ENCODE results near the gene HCN3. TPM values are rescaled to one million over a fixed set of nuclear protein-coding genes. Genes with fewer than 3 reads are reported as not detected.

The HCN3 gene
- total and polyA plus RNA-seq, 2 of the 13 experiments (the other 11 are each of a cell fraction or from before 2014, with no cell fraction given): 2.4 to 10.2 TPM

DNA sequence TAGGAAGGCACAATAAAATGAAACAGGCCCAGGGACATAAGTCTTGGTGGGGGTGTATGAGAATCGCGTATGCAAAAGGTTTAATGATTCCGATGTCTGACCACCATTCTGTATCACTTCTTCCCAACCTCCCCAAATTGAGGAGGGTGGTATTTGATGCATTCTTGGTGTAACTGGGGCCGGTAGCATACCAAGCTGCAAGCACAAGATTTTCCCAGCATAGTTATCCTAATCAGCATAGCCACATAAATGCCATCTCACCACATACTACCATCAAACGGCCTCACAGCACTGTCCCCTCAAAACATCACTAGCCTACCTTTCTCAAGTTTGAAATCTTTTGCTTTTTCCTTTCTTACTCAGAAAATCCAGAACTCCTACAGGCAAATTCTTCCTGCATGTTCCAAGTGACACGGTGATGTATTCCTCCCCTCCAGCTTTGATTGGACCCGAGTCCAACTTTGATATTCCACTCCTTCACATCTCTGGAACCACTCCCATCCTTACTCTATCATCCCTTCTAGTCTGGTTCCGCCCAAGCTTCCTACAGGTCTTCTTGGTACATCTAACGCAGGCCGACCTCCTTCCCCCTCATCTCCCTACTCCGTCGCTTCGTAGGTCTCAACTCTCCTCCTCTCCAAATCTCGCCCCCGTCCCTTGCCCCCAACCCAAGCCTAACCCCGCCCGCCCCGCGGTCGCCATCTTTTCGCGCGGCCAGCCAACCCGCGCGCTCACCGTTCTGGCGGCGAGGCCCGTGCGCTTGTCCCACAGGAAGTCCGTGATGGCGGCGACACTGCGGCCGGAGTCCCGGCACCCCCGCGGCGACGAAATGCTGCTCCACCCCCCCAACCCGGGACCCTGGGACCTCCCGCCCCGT lies 4.6 kb upstream of the HCN3 start (continued):
- TF ChIP-seq, protein P1, sequence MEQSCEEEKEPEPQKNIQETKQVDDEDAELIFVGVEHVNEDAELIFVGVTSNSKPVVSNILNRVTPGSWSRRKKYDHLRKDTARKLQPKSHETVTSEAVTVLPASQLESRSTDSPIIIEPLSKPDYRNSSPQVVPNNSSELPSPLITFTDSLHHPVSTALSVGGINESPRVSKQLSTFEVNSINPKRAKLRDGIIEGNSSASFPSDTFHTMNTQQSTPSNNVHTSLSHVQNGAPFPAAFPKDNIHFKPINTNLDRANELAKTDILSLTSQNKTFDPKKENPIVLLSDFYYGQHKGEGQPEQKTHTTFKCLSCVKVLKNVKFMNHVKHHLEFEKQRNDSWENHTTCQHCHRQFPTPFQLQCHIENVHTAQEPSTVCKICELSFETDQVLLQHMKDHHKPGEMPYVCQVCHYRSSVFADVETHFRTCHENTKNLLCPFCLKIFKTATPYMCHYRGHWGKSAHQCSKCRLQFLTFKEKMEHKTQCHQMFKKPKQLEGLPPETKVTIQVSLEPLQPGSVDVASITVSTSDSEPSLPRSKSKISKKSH (CRISPR knock-in tag; IDR thresholded peaks at IDR 0.05; ENCODE audit: borderline replicate concordance): no peak
- TF ChIP-seq KDM3A (CRISPR knock-in tag; IDR thresholded peaks at IDR 0.05; ENCODE audit: low read depth) (0 out of 2 replicates have a peak, but pooled peaks have one; percentile 32), ZNF644 (CRISPR knock-in tag; IDR thresholded peaks at IDR 0.05; ENCODE audit: low read depth) (no peak), TCF7L2 (IDR thresholded peaks at IDR 0.05; ENCODE audit: low read depth, low read length) (no peak), SAFB2 (CRISPR knock-in tag; IDR thresholded peaks at IDR 0.05; ENCODE audit: borderline replicate concordance, low read depth) (no peak), ZNF343 (CRISPR knock-in tag; IDR thresholded peaks at IDR 0.05) (no peak), SSRP1 (CRISPR knock-in tag; IDR thresholded peaks at IDR 0.05) (no peak), ZNF570 (CRISPR knock-in tag; IDR thresholded peaks at IDR 0.05; ENCODE audit: borderline replicate concordance) (no peak), ETV5 (CRISPR knock-in tag; IDR thresholded peaks at IDR 0.05; ENCODE audit: borderline replicate concordance) (no peak), ZNF672 (CRISPR knock-in tag; IDR thresholded peaks at IDR 0.05) (no peak), TBX3 (IDR thresholded peaks at IDR 0.05; ENCODE audit: borderline replicate concordance) (no peak), ZNF563 (CRISPR knock-in tag; IDR thresholded peaks at IDR 0.05) (no peak), MED13 (CRISPR knock-in tag; IDR thresholded peaks at IDR 0.05) (0 out of 2 replicates have a peak, but pooled peaks have one; percentile 27), ZNF546 (CRISPR knock-in tag; conservative IDR thresholded peaks at IDR 0.05) (no peak)
- TF ChIP-seq, protein P2, sequence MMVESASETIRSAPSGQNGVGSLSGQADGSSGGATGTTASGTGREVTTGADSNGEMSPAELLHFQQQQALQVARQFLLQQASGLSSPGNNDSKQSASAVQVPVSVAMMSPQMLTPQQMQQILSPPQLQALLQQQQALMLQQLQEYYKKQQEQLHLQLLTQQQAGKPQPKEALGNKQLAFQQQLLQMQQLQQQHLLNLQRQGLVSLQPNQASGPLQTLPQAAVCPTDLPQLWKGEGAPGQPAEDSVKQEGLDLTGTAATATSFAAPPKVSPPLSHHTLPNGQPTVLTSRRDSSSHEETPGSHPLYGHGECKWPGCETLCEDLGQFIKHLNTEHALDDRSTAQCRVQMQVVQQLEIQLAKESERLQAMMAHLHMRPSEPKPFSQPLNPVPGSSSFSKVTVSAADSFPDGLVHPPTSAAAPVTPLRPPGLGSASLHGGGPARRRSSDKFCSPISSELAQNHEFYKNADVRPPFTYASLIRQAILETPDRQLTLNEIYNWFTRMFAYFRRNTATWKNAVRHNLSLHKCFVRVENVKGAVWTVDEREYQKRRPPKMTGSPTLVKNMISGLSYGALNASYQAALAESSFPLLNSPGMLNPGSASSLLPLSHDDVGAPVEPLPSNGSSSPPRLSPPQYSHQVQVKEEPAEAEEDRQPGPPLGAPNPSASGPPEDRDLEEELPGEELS (CRISPR knock-in tag; IDR thresholded peaks at IDR 0.05): no peak
- TF ChIP-seq, protein P3, sequence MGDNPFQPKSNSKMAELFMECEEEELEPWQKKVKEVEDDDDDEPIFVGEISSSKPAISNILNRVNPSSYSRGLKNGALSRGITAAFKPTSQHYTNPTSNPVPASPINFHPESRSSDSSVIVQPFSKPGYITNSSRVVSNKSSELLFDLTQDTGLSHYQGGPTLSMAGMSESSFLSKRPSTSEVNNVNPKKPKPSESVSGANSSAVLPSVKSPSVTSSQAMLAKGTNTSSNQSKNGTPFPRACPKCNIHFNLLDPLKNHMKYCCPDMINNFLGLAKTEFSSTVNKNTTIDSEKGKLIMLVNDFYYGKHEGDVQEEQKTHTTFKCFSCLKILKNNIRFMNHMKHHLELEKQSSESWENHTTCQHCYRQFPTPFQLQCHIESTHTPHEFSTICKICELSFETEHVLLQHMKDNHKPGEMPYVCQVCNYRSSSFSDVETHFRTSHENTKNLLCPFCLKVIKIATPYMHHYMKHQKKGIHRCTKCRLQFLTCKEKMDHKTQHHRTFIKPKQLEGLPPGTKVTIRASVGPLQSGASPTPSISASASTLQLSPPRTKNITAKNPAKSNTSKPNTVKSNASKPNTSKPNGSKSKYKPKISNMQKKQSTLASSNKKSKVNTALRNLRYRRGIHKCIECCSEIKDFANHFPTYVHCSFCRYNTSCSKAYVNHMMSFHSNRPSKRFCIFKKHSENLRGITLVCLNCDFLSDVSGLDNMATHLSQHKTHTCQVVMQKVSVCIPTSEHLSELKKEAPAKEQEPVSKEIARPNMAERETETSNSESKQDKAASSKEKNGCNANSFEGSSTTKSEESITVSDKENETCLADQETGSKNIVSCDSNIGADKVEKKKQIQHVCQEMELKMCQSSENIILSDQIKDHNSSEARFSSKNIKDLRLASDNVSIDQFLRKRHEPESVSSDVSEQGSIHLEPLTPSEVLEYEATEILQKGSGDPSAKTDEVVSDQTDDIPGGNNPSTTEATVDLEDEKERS (CRISPR knock-in tag; IDR thresholded peaks at IDR 0.05): no peak
- TF ChIP-seq, protein P4, sequence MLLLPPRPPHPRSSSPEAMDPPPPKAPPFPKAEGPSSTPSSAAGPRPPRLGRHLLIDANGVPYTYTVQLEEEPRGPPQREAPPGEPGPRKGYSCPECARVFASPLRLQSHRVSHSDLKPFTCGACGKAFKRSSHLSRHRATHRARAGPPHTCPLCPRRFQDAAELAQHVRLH (CRISPR knock-in tag; IDR thresholded peaks at IDR 0.05; ENCODE audit: borderline replicate concordance, low read depth): 0 out of 2 replicates have a peak, but pooled peaks have one; percentile 6
- TF ChIP-seq, protein P5, sequence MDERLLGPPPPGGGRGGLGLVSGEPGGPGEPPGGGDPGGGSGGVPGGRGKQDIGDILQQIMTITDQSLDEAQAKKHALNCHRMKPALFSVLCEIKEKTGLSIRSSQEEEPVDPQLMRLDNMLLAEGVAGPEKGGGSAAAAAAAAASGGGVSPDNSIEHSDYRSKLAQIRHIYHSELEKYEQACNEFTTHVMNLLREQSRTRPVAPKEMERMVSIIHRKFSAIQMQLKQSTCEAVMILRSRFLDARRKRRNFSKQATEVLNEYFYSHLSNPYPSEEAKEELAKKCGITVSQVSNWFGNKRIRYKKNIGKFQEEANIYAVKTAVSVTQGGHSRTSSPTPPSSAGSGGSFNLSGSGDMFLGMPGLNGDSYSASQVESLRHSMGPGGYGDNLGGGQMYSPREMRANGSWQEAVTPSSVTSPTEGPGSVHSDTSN (CRISPR knock-in tag; IDR thresholded peaks at IDR 0.05): no peak
- TF ChIP-seq, protein P6, sequence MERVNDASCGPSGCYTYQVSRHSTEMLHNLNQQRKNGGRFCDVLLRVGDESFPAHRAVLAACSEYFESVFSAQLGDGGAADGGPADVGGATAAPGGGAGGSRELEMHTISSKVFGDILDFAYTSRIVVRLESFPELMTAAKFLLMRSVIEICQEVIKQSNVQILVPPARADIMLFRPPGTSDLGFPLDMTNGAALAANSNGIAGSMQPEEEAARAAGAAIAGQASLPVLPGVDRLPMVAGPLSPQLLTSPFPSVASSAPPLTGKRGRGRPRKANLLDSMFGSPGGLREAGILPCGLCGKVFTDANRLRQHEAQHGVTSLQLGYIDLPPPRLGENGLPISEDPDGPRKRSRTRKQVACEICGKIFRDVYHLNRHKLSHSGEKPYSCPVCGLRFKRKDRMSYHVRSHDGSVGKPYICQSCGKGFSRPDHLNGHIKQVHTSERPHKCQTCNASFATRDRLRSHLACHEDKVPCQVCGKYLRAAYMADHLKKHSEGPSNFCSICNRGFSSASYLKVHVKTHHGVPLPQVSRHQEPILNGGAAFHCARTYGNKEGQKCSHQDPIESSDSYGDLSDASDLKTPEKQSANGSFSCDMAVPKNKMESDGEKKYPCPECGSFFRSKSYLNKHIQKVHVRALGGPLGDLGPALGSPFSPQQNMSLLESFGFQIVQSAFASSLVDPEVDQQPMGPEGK (CRISPR knock-in tag; IDR thresholded peaks at IDR 0.05): no peak
